ENCODE data around the gene OR2A5. TPM values are rescaled to one million over a fixed set of nuclear protein-coding genes. Genes with fewer than 3 reads are reported as not detected.

The OR2A5 gene
- total and polyA plus RNA-seq, 9 donors: not detected

GRCh38 chr7:144087230-144087629, 38.5 kb downstream of the OR2A5 start:
- Histone ChIP-seq H3K36me3 (no peaks in the 10 kb centered on the region), H3K27ac (no peak overlapping the region), H3K9me3 (no peaks in the 10 kb centered on the region), H3K4me3 (no peak overlapping the region), H3K4me1 (ENCODE audit: insufficient read depth) (no peaks in the 10 kb centered on the region), H3K27me3 (no peaks in the 10 kb centered on the region)
- WGBS, 3 donors: 2 to 41% (median 13%) methylated on average over 1 of the region's 1 CpG
- intact Hi-C loops (cut with DNase I): no loop called here
- DNase-seq: no peak
- no peak for TF ChIP-seq POLR2A (IDR thresholded peaks at IDR 0.05)
- no peak for TF ChIP-seq EP300 (IDR thresholded peaks at IDR 0.05)
- no peak for TF ChIP-seq CTCF (IDR thresholded peaks at IDR 0.05)

- intact Hi-C loops (cut with DNase I): no loop called here
- H3K4me3 ChIP-seq: no peak overlapping the region
- no peaks in the 10 kb centered on the region for H3K4me1 ChIP-seq (ENCODE audit: insufficient read depth)
- H3K27ac ChIP-seq: no peak overlapping the region
- H3K27me3 ChIP-seq: no peaks in the 10 kb centered on the region
- no peaks in the 10 kb centered on the region for H3K9me3 ChIP-seq
- H3K36me3 ChIP-seq: no peaks in the 10 kb centered on the region
- TF ChIP-seq CTCF (IDR thresholded peaks at IDR 0.05): no peak
- no peak for TF ChIP-seq EP300 (IDR thresholded peaks at IDR 0.05)
- TF ChIP-seq POLR2A (IDR thresholded peaks at IDR 0.05): no peak
- no peak for DNase-seq
- WGBS, 3 donors: 87 to 92% (median 91%) methylated on average over 3 of the region's 3 CpGs
Observed at GRCh38 chr7:144090667-144091066, 41.9 kb downstream of the OR2A5 start.

- no peaks in the 10 kb centered on the region for H3K9me3 ChIP-seq
- DNase-seq: no peak
- intact Hi-C loops (cut with DNase I): no loop called here
- H3K27me3 ChIP-seq: no peaks in the 10 kb centered on the region
- TF ChIP-seq CTCF (IDR thresholded peaks at IDR 0.05) (no peak), EP300 (IDR thresholded peaks at IDR 0.05) (no peak), POLR2A (IDR thresholded peaks at IDR 0.05) (no peak)
- H3K36me3 ChIP-seq: no peaks in the 10 kb centered on the region
- H3K27ac ChIP-seq: no peak overlapping the region
- no peak overlapping the region for H3K4me3 ChIP-seq
- no peaks in the 10 kb centered on the region for H3K4me1 ChIP-seq (ENCODE audit: insufficient read depth)
Observed at GRCh38 chr7:144098776-144099175, 50.0 kb downstream of the OR2A5 start.

GRCh38 chr7:144100607-144101006, 51.9 kb downstream of the OR2A5 start:
- intact Hi-C loops (cut with DNase I): no loop called here
- 44 to 58% (median 52%) methylated on average over 3 of the region's 3 CpGs for WGBS, 3 donors
- Histone ChIP-seq H3K36me3 (no peaks in the 10 kb centered on the region), H3K9me3 (no peaks in the 10 kb centered on the region), H3K27ac (no peak overlapping the region), H3K4me1 (ENCODE audit: insufficient read depth) (no peaks in the 10 kb centered on the region), H3K27me3 (no peaks in the 10 kb centered on the region), H3K4me3 (no peak overlapping the region)
- TF ChIP-seq EP300 (IDR thresholded peaks at IDR 0.05) (no peak), CTCF (IDR thresholded peaks at IDR 0.05) (no peak), POLR2A (IDR thresholded peaks at IDR 0.05) (no peak)
- no peak for DNase-seq

GRCh38 chr7:144102041-144102440, 53.3 kb downstream of the OR2A5 start:
- Histone ChIP-seq H3K4me1 (ENCODE audit: insufficient read depth) (no peaks in the 10 kb centered on the region), H3K4me3 (no peak overlapping the region), H3K36me3 (no peaks in the 10 kb centered on the region), H3K27ac (no peak overlapping the region), H3K9me3 (no peaks in the 10 kb centered on the region), H3K27me3 (no peaks in the 10 kb centered on the region)
- DNase-seq: no peak
- intact Hi-C loops (cut with DNase I): no loop called here
- TF ChIP-seq CTCF (IDR thresholded peaks at IDR 0.05) (no peak), POLR2A (IDR thresholded peaks at IDR 0.05) (no peak), EP300 (IDR thresholded peaks at IDR 0.05) (no peak)

Measured in ovary (tissue), 9 donors.